Endothelial cell of umbilical vein (primary cell): ENCODE data around the gene TMEM269. TPM values are rescaled to one million over a fixed set of nuclear protein-coding genes. Genes with fewer than 3 reads are reported as not detected.

Experiments used
- BruUV-seq: library from RNA; stranded (reverse); fragments of 400-500 nt; replicated peaks from 2 replicates; lab custom pipeline; 2021; lab: Mats Ljungman, UMichigan
- CTCF ChIA-PET: fragments of 300-600, 350-600 bp; sonication (Branson Sonifier 250); formaldehyde crosslinking; loops from one replicate; lab custom pipeline; 2021; ENCODE audit warnings: antibody characterized with exemption, inconsistent platforms; lab: Charles Lee
- POLR2A ChIA-PET: fragments of 300-600, 350-600 bp; sonication (Branson Sonifier 250); formaldehyde crosslinking; loops from one replicate; lab custom pipeline; 2021; ENCODE audit warnings: antibody characterized with exemption, inconsistent platforms; lab: Charles Lee
- DNase-seq: peaks from one replicate; pipeline ENCODE4 v3.0.0-alpha.2; 2011; ENCODE audit warnings: low read depth, low spot score
- FAIRE-seq: peaks from 2 replicates; lab custom pipeline; 2011; peaks lifted over from hg19 to GRCh38; lab: Jason Lieb, UNC
- H2AFZ ChIP-seq: 2 replicates; pipeline ENCODE4 v1.6.0; 2012; ENCODE audit warnings: low read depth, low read length, control low read depth, inconsistent platforms
- H3K27ac ChIP-seq: 2 replicates; pipeline ENCODE4 v1.5.1; 2011; ENCODE audit warnings: low read depth, mild to moderate bottlenecking, control low read depth, low read length, moderate library complexity; ENCODE audit not compliant: insufficient read depth
- H3K27me3 ChIP-seq, 2 experiments: 2 replicates each; pipeline versions ENCODE4 v1.6.0 to v1.6.1; 2011; ENCODE audit warnings: low read length in 2 of 2, mixed read lengths in 1 of 2; ENCODE audit not compliant: control insufficient read depth in 2 of 2, insufficient read depth in 2 of 2
- H3K36me3 ChIP-seq, 2 experiments: 2 replicates in 1 of 2; 3 replicates in 1 of 2; pipeline ENCODE4 v1.5.1; 2011; ENCODE audit warnings: low read length in 2 of 2, mild to moderate bottlenecking in 1 of 2, moderate library complexity in 1 of 2; ENCODE audit not compliant: control insufficient read depth in 2 of 2, insufficient read depth in 2 of 2; ENCODE audit errors: extremely low read depth in 1 of 2
- H3K4me1 ChIP-seq: 3 replicates; pipeline ENCODE4 v1.5.1; 2011; ENCODE audit warnings: mild to moderate bottlenecking, low read length; ENCODE audit not compliant: control insufficient read depth, insufficient read depth; ENCODE audit errors: extremely low read depth
- H3K4me2 ChIP-seq: 2 replicates; pipeline ENCODE4 v1.6.1; 2011; ENCODE audit warnings: low read length, control low read depth, mixed read lengths; ENCODE audit not compliant: insufficient read depth
- H3K4me3 ChIP-seq, 3 experiments: fragments of 200-600 bp in 1 of 3; sonication (generic), shearing (Covaris generic) in 1 of 3; replicated peaks in 1 of 3; 2 replicates each; pipeline ENCODE4 v1.5.1; 2011 to 2016; ENCODE audit warnings: control low read depth in 3 of 3, low read length in 3 of 3, mild to moderate bottlenecking in 2 of 3, inconsistent platforms in 1 of 3, low read depth in 1 of 3, moderate library complexity in 1 of 3; ENCODE audit not compliant: insufficient read depth in 1 of 3
- H3K79me2 ChIP-seq: 2 replicates; pipeline ENCODE4 v1.6.0; 2012; ENCODE audit warnings: low read length, inconsistent platforms; ENCODE audit not compliant: control insufficient read depth, insufficient read depth
- H3K9ac ChIP-seq: replicated peaks from 2 replicates; pipeline ENCODE3; 2011; ENCODE audit warnings: low read length, control low read depth; ENCODE audit not compliant: insufficient read depth; ENCODE audit errors: extremely low read depth
- H3K9me1 ChIP-seq: replicated peaks from 3 replicates; pipeline ENCODE4 v1.6.0; 2011; ENCODE audit warnings: mild to moderate bottlenecking, low read length; ENCODE audit not compliant: control insufficient read depth, insufficient read depth; ENCODE audit errors: extremely low read depth
- H3K9me3 ChIP-seq: replicated peaks from 2 replicates; pipeline ENCODE4 v1.5.1; 2012; ENCODE audit warnings: low read length, inconsistent platforms; ENCODE audit not compliant: control insufficient read depth, insufficient read depth
- H4K20me1 ChIP-seq: replicated peaks from 2 replicates; pipeline ENCODE3; 2011; ENCODE audit warnings: mild to moderate bottlenecking, low read length; ENCODE audit not compliant: control insufficient read depth, insufficient read depth; ENCODE audit errors: extremely low read depth
- CTCF ChIP-seq, 2 donors: IDR thresholded peaks; 1 replicate in 1 of 2; 2 replicates in 1 of 2; pipeline ENCODE4 v1.5.1; 2011; ENCODE audit warnings: low read length in 2 of 2, mild to moderate bottlenecking in 2 of 2, moderate library complexity in 2 of 2, control low read depth in 1 of 2, inconsistent platforms in 1 of 2, low read depth in 1 of 2; ENCODE audit not compliant: insufficient read depth in 1 of 2; ENCODE audit errors: extremely low read depth in 1 of 2
- EZH2 ChIP-seq: IDR thresholded peaks from 2 replicates; pipeline ENCODE4 v1.6.1; 2012; ENCODE audit warnings: borderline replicate concordance, low read depth, mild to moderate bottlenecking, moderate library complexity, low read length, inconsistent platforms; ENCODE audit not compliant: severe bottlenecking
- FOS ChIP-seq: IDR thresholded peaks from 2 replicates; pipeline ENCODE4 v1.6.1; 2011; ENCODE audit warnings: mild to moderate bottlenecking, low read length, moderate library complexity, borderline replicate concordance; ENCODE audit not compliant: insufficient read depth
- GATA2 ChIP-seq: IDR thresholded peaks from 2 replicates; pipeline ENCODE4 v1.7.0; 2011; ENCODE audit warnings: low read depth, mild to moderate bottlenecking, moderate library complexity, mixed read lengths, low read length; ENCODE audit not compliant: insufficient read length, insufficient read depth
- JUN ChIP-seq: IDR thresholded peaks from 2 replicates; pipeline ENCODE4 v1.6.1; 2011; ENCODE audit warnings: borderline replicate concordance, low read depth; ENCODE audit not compliant: insufficient read length, insufficient read depth
- MAX ChIP-seq: IDR thresholded peaks from 2 replicates; pipeline ENCODE4 v1.6.1; 2011; ENCODE audit not compliant: insufficient read depth, insufficient read length
- MYC ChIP-seq: IDR thresholded peaks from one replicate; pipeline ENCODE4 v1.6.1; 2011; ENCODE audit warnings: mild to moderate bottlenecking, low read depth, low read length
- POLR2A ChIP-seq: IDR thresholded peaks from 2 replicates; pipeline ENCODE4 v1.6.1; 2012; ENCODE audit warnings: low read depth, mild to moderate bottlenecking, control low read depth, low read length
- POLR2AphosphoS5 ChIP-seq: IDR thresholded peaks from 2 replicates; pipeline ENCODE4 v1.6.1; 2012; ENCODE audit warnings: low read depth, mild to moderate bottlenecking, control low read depth, low read length, moderate library complexity; ENCODE audit not compliant: insufficient read depth
- dilution Hi-C: fragments of 300-500 bp; cut with MboI; formaldehyde crosslinking; loops from one replicate; pipeline ENCODE4 v1.15.0; 2019; ENCODE audit warnings: low sequenced_read_pairs; ENCODE audit not compliant: extremely low pct_ligation_motif_present
- intact Hi-C: fragments of 100-400 bp; cut with micrococcal nuclease; formaldehyde crosslinking; loops from one replicate; pipeline ENCODE4 v1.10.0; 2022
- polyA plus RNA-seq, 4 experiments: library from polyadenylated mRNA; depleted of rRNA in 3 of 4; stranded (reverse) in 3 of 4; unstranded in 1 of 4; fragments of >200 nt; gene quantifications; 2 replicates each; pipeline versions ENCODE4 v1.2.1 to v1.2.3, GENCODE V29; 2011 to 2012; ENCODE audit warnings: missing spikeins in 1 of 4
- total RNA-seq: library from RNA; stranded (reverse); gene quantifications from 2 replicates; pipeline ENCODE4 v1.2.3, GENCODE V29; 2021

The TMEM269 gene
- total and polyA plus RNA-seq, 2 donors (not counting 3 experiments of a cell fraction or from before 2014, with no cell fraction given): 0.03 TPM; not detected in 1

- H3K27ac ChIP-seq: no peak overlapping the region
- H3K9ac ChIP-seq: no peak overlapping the region
- no peaks in the 10 kb centered on the region for H3K9me3 ChIP-seq
- DNase-seq (no peak), FAIRE-seq (no peak)
- H4K20me1 ChIP-seq: no peaks in the 10 kb centered on the region
- no peak overlapping the region for H3K4me2 ChIP-seq
- no peaks in the 10 kb centered on the region for H3K9me1 ChIP-seq
- POLR2A ChIA-PET: no interaction called here
- H2AFZ ChIP-seq: no peak overlapping the region
- BruUV-seq: no TSS peak
- dilution Hi-C loops: no loop called here
- no peak for TF ChIP-seq GATA2
- no peak for TF ChIP-seq CTCF (IDR thresholded peaks at IDR 0.05; ENCODE audit: extremely low read depth in 1 of 2, insufficient read depth in 1 of 2, low read depth in 1 of 2, low read length in 2 of 2)
- no peak for TF ChIP-seq MYC
- no peak for TF ChIP-seq POLR2AphosphoS5
- TF ChIP-seq EZH2: no peak
- TF ChIP-seq POLR2A: no peak
- TF ChIP-seq JUN: no peak
- TF ChIP-seq FOS: no peak
- no peak for TF ChIP-seq MAX
- no peak overlapping the region for H3K4me3 ChIP-seq
- H3K36me3 ChIP-seq: peaks cover 12 to 48% of the 10 kb centered on the region in 2 experiments
- H3K4me1 ChIP-seq: no peaks in the 10 kb centered on the region
- CTCF ChIA-PET: interaction anchor here (0.6 to 3.0 kb wide), 7 partner anchors 8 to 404 kb away, joined by 3 to 18 read pairs (median 8); partner anchors contain the start of gene CLDN19
- no peaks in the 10 kb centered on the region for H3K79me2 ChIP-seq
- intact Hi-C loops: no loop called here
- H3K27me3 ChIP-seq: no peaks in the 10 kb centered on the region
Observed at GRCh38 chr1:42748021-42748420, 36.8 kb upstream of the TMEM269 start.
